HG02678 (cell line): Measurements from ENCODE around the gene LRRC41.
A peak's percentile ranks its signal among the peaks of the same experiment; 100 is the strongest.
"Not testable (repeated sequence)": the region's sequence is repeated elsewhere in the genome, so short reads cannot be mapped to it uniquely, and the experiment has no call there.

Experiments
- ATAC-seq: cut with Tn5 transposase; IDR thresholded peaks from one replicate; pipeline ENCODE4 v1.9.1; 2021; ENCODE audit warnings: mild to moderate bottlenecking, moderate library complexity; ENCODE audit not compliant: unreplicated experiment

The LRRC41 gene

GRCh38 chr1:46303038-46303871, at the start of gene LRRC41, which contains the start of gene UQCRH:
Gene LRRC41 (minus strand): TSS chr1:46303616. CDS start chr1:46303322, 294 bp downstream.
Gene UQCRH (plus strand): TSS chr1:46303698. CDS start chr1:46303767, 69 bp downstream.
- ATAC-seq = peak; percentile 83

- ATAC-seq = no peak
Observed at GRCh38 chr1:46352363-46352762, 48.9 kb upstream of the LRRC41 start.

GRCh38 chr1:46345281-46345680, 41.9 kb upstream of the LRRC41 start:
- no peak for ATAC-seq

GRCh38 chr1:46344481-46344880, 41.1 kb upstream of the LRRC41 start:
- no peak for ATAC-seq

- no peak for ATAC-seq
Observed at GRCh38 chr1:46343705-46344104, 40.3 kb upstream of the LRRC41 start.

- ATAC-seq = no peak
Observed at GRCh38 chr1:46343351-46343695, 39.9 kb upstream of the LRRC41 start.

GRCh38 chr1:46342677-46343350, 39.4 kb upstream of the LRRC41 start:
- no peak for ATAC-seq

- ATAC-seq = no peak
Observed at GRCh38 chr1:46342084-46342656, 38.8 kb upstream of the LRRC41 start.

- no peak for ATAC-seq
Observed at GRCh38 chr1:46341222-46342083, 38.0 kb upstream of the LRRC41 start.

GRCh38 chr1:46340404-46341221, 37.2 kb upstream of the LRRC41 start, which contains the start of gene NSUN4:
Gene NSUN4 (plus strand): TSS chr1:46340807. CDS start chr1:46340827, 20 bp downstream.
- peak; percentile 75 for ATAC-seq

GRCh38 chr1:46337409-46337808, 34.0 kb upstream of the LRRC41 start:
- ATAC-seq = not testable (repeated sequence)

- no peak for ATAC-seq
Observed at GRCh38 chr1:46335081-46335480, 31.7 kb upstream of the LRRC41 start.

GRCh38 chr1:46334030-46334384, 30.6 kb upstream of the LRRC41 start:
- no peak for ATAC-seq

- ATAC-seq = peak; percentile 53
Observed at GRCh38 chr1:46333300-46334029, 30.0 kb upstream of the LRRC41 start.

- ATAC-seq = peak; percentile 39
Observed at GRCh38 chr1:46331786-46332540, 28.5 kb upstream of the LRRC41 start.

GRCh38 chr1:46330381-46330780, 27.0 kb upstream of the LRRC41 start:
- ATAC-seq = not testable (repeated sequence)

GRCh38 chr1:46329807-46330206, 26.4 kb upstream of the LRRC41 start:
- ATAC-seq = not testable (repeated sequence)

- ATAC-seq = not testable (repeated sequence)
Observed at GRCh38 chr1:46328182-46328581, 24.8 kb upstream of the LRRC41 start.
